ENCODE measurements around the gene MAP4K4. TPM values are rescaled to one million over a fixed set of nuclear protein-coding genes. Genes with fewer than 3 reads are reported as not detected.

Gene MAP4K4
- polyA plus RNA-seq, 1 donor (not counting 4 experiments of a cell fraction or from before 2014, with no cell fraction given): 84.1 TPM

GRCh38 chr2:101733257-101733993, 35.9 kb downstream of the MAP4K4 start:
- Histone ChIP-seq H3K9me1 (ENCODE audit: control insufficient read depth, extremely low read depth, insufficient read depth, low read length) (peaks cover 9% of the 10 kb centered on the region), H3K27me3 (ENCODE audit: control insufficient read depth, extremely low read depth, insufficient read depth, low read length) (no peaks in the 10 kb centered on the region), H3K4me1 (ENCODE audit: control insufficient read depth, extremely low read depth, insufficient read depth, low read length) (peaks cover 52% of the 10 kb centered on the region), H3K9ac (ENCODE audit: control insufficient read depth, extremely low read depth, insufficient read depth, low read length) (no peak overlapping the region), H3K27ac (ENCODE audit: control insufficient read depth, insufficient read depth, low read length) (peak overlapping the region; percentile 12), H4K20me1 (ENCODE audit: control insufficient read depth, extremely low read depth, insufficient read depth, low read length) (peaks cover 12% of the 10 kb centered on the region), H3K9me3 (ENCODE audit: control insufficient read depth, low read depth, low read length) (no peaks in the 10 kb centered on the region), H3K4me3 (ENCODE audit: control insufficient read depth in 2 of 3, extremely low read depth in 1 of 3, insufficient read depth in 2 of 3, low read depth in 1 of 3, low read length in 3 of 3) (no peak overlapping the region), H3K36me3 (ENCODE audit: control insufficient read depth in 2 of 2, extremely low read depth in 1 of 2, insufficient read depth in 2 of 2, low read length in 2 of 2) (peaks cover 0 to 4% of the 10 kb centered on the region in 2 experiments), H2AFZ (ENCODE audit: control insufficient read depth, low read length) (no peak overlapping the region), H3K4me2 (ENCODE audit: control insufficient read depth, extremely low read depth, insufficient read depth, low read depth, low read length) (peak overlapping the region; percentile 8), H3K79me2 (ENCODE audit: control insufficient read depth, insufficient read depth, low read length) (peaks cover 87% of the 10 kb centered on the region)
- TF ChIP-seq CTCF (optimal IDR thresholded peaks at IDR 0.05 in 1 of 3, IDR thresholded peaks at IDR 0.05 in 1 of 3, conservative IDR thresholded peaks at IDR 0.05 in 1 of 3; ENCODE audit: extremely low read depth in 1 of 3, insufficient read depth in 2 of 3, low read length in 3 of 3) (no peak), EZH2 (IDR thresholded peaks at IDR 0.05; ENCODE audit: low read length) (no peak)
- DNase-seq (ENCODE audit: low read depth, low spot score) (no peak), FAIRE-seq (no peak)
- dilution Hi-C loops (cut with MboI; ENCODE audit: extremely low pct_ligation_motif_present, low sequenced_read_pairs): no loop called here

GRCh38 chr2:101734505-101735165, 37.1 kb downstream of the MAP4K4 start:
- H3K4me3 ChIP-seq (ENCODE audit: control insufficient read depth in 2 of 3, extremely low read depth in 1 of 3, insufficient read depth in 2 of 3, low read depth in 1 of 3, low read length in 3 of 3): no peak overlapping the region
- H3K79me2 ChIP-seq (ENCODE audit: control insufficient read depth, insufficient read depth, low read length): peaks cover 87% of the 10 kb centered on the region
- DNase-seq (ENCODE audit: low read depth, low spot score) (no peak), FAIRE-seq (peak; percentile 9)
- H3K27ac ChIP-seq (ENCODE audit: control insufficient read depth, insufficient read depth, low read length): peak overlapping the region; percentile 0
- no peak overlapping the region for H3K4me2 ChIP-seq (ENCODE audit: control insufficient read depth, extremely low read depth, insufficient read depth, low read depth, low read length)
- peaks cover 9% of the 10 kb centered on the region for H3K9me1 ChIP-seq (ENCODE audit: control insufficient read depth, extremely low read depth, insufficient read depth, low read length)
- dilution Hi-C loops (cut with MboI; ENCODE audit: extremely low pct_ligation_motif_present, low sequenced_read_pairs): no loop called here
- no peaks in the 10 kb centered on the region for H3K9me3 ChIP-seq (ENCODE audit: control insufficient read depth, low read depth, low read length)
- H3K27me3 ChIP-seq (ENCODE audit: control insufficient read depth, extremely low read depth, insufficient read depth, low read length): no peaks in the 10 kb centered on the region
- peaks cover 0 to 4% of the 10 kb centered on the region in 2 experiments for H3K36me3 ChIP-seq (ENCODE audit: control insufficient read depth in 2 of 2, extremely low read depth in 1 of 2, insufficient read depth in 2 of 2, low read length in 2 of 2)
- H2AFZ ChIP-seq (ENCODE audit: control insufficient read depth, low read length): no peak overlapping the region
- no peak for TF ChIP-seq CTCF (optimal IDR thresholded peaks at IDR 0.05 in 1 of 3, IDR thresholded peaks at IDR 0.05 in 1 of 3, conservative IDR thresholded peaks at IDR 0.05 in 1 of 3; ENCODE audit: extremely low read depth in 1 of 3, insufficient read depth in 2 of 3, low read length in 3 of 3)
- TF ChIP-seq EZH2 (IDR thresholded peaks at IDR 0.05; ENCODE audit: low read length): no peak
- no peak overlapping the region for H3K9ac ChIP-seq (ENCODE audit: control insufficient read depth, extremely low read depth, insufficient read depth, low read length)
- peaks cover 12% of the 10 kb centered on the region for H4K20me1 ChIP-seq (ENCODE audit: control insufficient read depth, extremely low read depth, insufficient read depth, low read length)
- H3K4me1 ChIP-seq (ENCODE audit: control insufficient read depth, extremely low read depth, insufficient read depth, low read length): peaks cover 59% of the 10 kb centered on the region
